Endothelial cell of umbilical vein (primary cell): ENCODE measurements around the gene PRRC2B. TPM values are rescaled to one million over a fixed set of nuclear protein-coding genes. Genes with fewer than 3 reads are reported as not detected.

Experiments used
- BruUV-seq: library from RNA; stranded (reverse); fragments of 400-500 nt; replicated peaks from 2 replicates; lab custom pipeline; 2021; lab: Mats Ljungman, UMichigan
- CTCF ChIA-PET: fragments of 300-600, 350-600 bp; sonication (Branson Sonifier 250); formaldehyde crosslinking; loops from one replicate; lab custom pipeline; 2021; ENCODE audit warnings: antibody characterized with exemption, inconsistent platforms; lab: Charles Lee
- POLR2A ChIA-PET: fragments of 300-600, 350-600 bp; sonication (Branson Sonifier 250); formaldehyde crosslinking; loops from one replicate; lab custom pipeline; 2021; ENCODE audit warnings: antibody characterized with exemption, inconsistent platforms; lab: Charles Lee
- DNase-seq: peaks from one replicate; pipeline ENCODE4 v3.0.0-alpha.2; 2011; ENCODE audit warnings: low read depth, low spot score
- FAIRE-seq: peaks from 2 replicates; lab custom pipeline; 2011; peaks lifted over from hg19 to GRCh38; lab: Jason Lieb, UNC
- H2AFZ ChIP-seq: 2 replicates; pipeline ENCODE4 v1.6.0; 2012; ENCODE audit warnings: low read depth, low read length, control low read depth, inconsistent platforms
- H3K27ac ChIP-seq: 2 replicates; pipeline ENCODE4 v1.5.1; 2011; ENCODE audit warnings: low read depth, mild to moderate bottlenecking, control low read depth, low read length, moderate library complexity; ENCODE audit not compliant: insufficient read depth
- H3K27me3 ChIP-seq, 2 experiments: 2 replicates each; pipeline versions ENCODE4 v1.6.0 to v1.6.1; 2011; ENCODE audit warnings: low read length in 2 of 2, mixed read lengths in 1 of 2; ENCODE audit not compliant: control insufficient read depth in 2 of 2, insufficient read depth in 2 of 2
- H3K36me3 ChIP-seq, 2 experiments: 2 replicates in 1 of 2; 3 replicates in 1 of 2; pipeline ENCODE4 v1.5.1; 2011; ENCODE audit warnings: low read length in 2 of 2, mild to moderate bottlenecking in 1 of 2, moderate library complexity in 1 of 2; ENCODE audit not compliant: control insufficient read depth in 2 of 2, insufficient read depth in 2 of 2; ENCODE audit errors: extremely low read depth in 1 of 2
- H3K4me1 ChIP-seq: 3 replicates; pipeline ENCODE4 v1.5.1; 2011; ENCODE audit warnings: mild to moderate bottlenecking, low read length; ENCODE audit not compliant: control insufficient read depth, insufficient read depth; ENCODE audit errors: extremely low read depth
- H3K4me2 ChIP-seq: 2 replicates; pipeline ENCODE4 v1.6.1; 2011; ENCODE audit warnings: low read length, control low read depth, mixed read lengths; ENCODE audit not compliant: insufficient read depth
- H3K4me3 ChIP-seq, 3 experiments: fragments of 200-600 bp in 1 of 3; sonication (generic), shearing (Covaris generic) in 1 of 3; replicated peaks in 1 of 3; 2 replicates each; pipeline ENCODE4 v1.5.1; 2011 to 2016; ENCODE audit warnings: control low read depth in 3 of 3, low read length in 3 of 3, mild to moderate bottlenecking in 2 of 3, inconsistent platforms in 1 of 3, low read depth in 1 of 3, moderate library complexity in 1 of 3; ENCODE audit not compliant: insufficient read depth in 1 of 3
- H3K79me2 ChIP-seq: 2 replicates; pipeline ENCODE4 v1.6.0; 2012; ENCODE audit warnings: low read length, inconsistent platforms; ENCODE audit not compliant: control insufficient read depth, insufficient read depth
- H3K9ac ChIP-seq: replicated peaks from 2 replicates; pipeline ENCODE3; 2011; ENCODE audit warnings: low read length, control low read depth; ENCODE audit not compliant: insufficient read depth; ENCODE audit errors: extremely low read depth
- H3K9me1 ChIP-seq: replicated peaks from 3 replicates; pipeline ENCODE4 v1.6.0; 2011; ENCODE audit warnings: mild to moderate bottlenecking, low read length; ENCODE audit not compliant: control insufficient read depth, insufficient read depth; ENCODE audit errors: extremely low read depth
- H3K9me3 ChIP-seq: replicated peaks from 2 replicates; pipeline ENCODE4 v1.5.1; 2012; ENCODE audit warnings: low read length, inconsistent platforms; ENCODE audit not compliant: control insufficient read depth, insufficient read depth
- H4K20me1 ChIP-seq: replicated peaks from 2 replicates; pipeline ENCODE3; 2011; ENCODE audit warnings: mild to moderate bottlenecking, low read length; ENCODE audit not compliant: control insufficient read depth, insufficient read depth; ENCODE audit errors: extremely low read depth
- EZH2 ChIP-seq: IDR thresholded peaks from 2 replicates; pipeline ENCODE4 v1.6.1; 2012; ENCODE audit warnings: borderline replicate concordance, low read depth, mild to moderate bottlenecking, moderate library complexity, low read length, inconsistent platforms; ENCODE audit not compliant: severe bottlenecking
- FOS ChIP-seq: IDR thresholded peaks from 2 replicates; pipeline ENCODE4 v1.6.1; 2011; ENCODE audit warnings: mild to moderate bottlenecking, low read length, moderate library complexity, borderline replicate concordance; ENCODE audit not compliant: insufficient read depth
- GATA2 ChIP-seq: IDR thresholded peaks from 2 replicates; pipeline ENCODE4 v1.7.0; 2011; ENCODE audit warnings: low read depth, mild to moderate bottlenecking, moderate library complexity, mixed read lengths, low read length; ENCODE audit not compliant: insufficient read length, insufficient read depth
- JUN ChIP-seq: IDR thresholded peaks from 2 replicates; pipeline ENCODE4 v1.6.1; 2011; ENCODE audit warnings: borderline replicate concordance, low read depth; ENCODE audit not compliant: insufficient read length, insufficient read depth
- MYC ChIP-seq: IDR thresholded peaks from one replicate; pipeline ENCODE4 v1.6.1; 2011; ENCODE audit warnings: mild to moderate bottlenecking, low read depth, low read length
- POLR2A ChIP-seq: IDR thresholded peaks from 2 replicates; pipeline ENCODE4 v1.6.1; 2012; ENCODE audit warnings: low read depth, mild to moderate bottlenecking, control low read depth, low read length
- POLR2AphosphoS5 ChIP-seq: IDR thresholded peaks from 2 replicates; pipeline ENCODE4 v1.6.1; 2012; ENCODE audit warnings: low read depth, mild to moderate bottlenecking, control low read depth, low read length, moderate library complexity; ENCODE audit not compliant: insufficient read depth
- dilution Hi-C: fragments of 300-500 bp; cut with MboI; formaldehyde crosslinking; loops from one replicate; pipeline ENCODE4 v1.15.0; 2019; ENCODE audit warnings: low sequenced_read_pairs; ENCODE audit not compliant: extremely low pct_ligation_motif_present
- intact Hi-C: fragments of 100-400 bp; cut with micrococcal nuclease; formaldehyde crosslinking; loops from one replicate; pipeline ENCODE4 v1.10.0; 2022
- polyA plus RNA-seq, 4 experiments: library from polyadenylated mRNA; depleted of rRNA in 3 of 4; stranded (reverse) in 3 of 4; unstranded in 1 of 4; fragments of >200 nt; gene quantifications; 2 replicates each; pipeline versions ENCODE4 v1.2.1 to v1.2.3, GENCODE V29; 2011 to 2012; ENCODE audit warnings: missing spikeins in 1 of 4
- total RNA-seq: library from RNA; stranded (reverse); gene quantifications from 2 replicates; pipeline ENCODE4 v1.2.3, GENCODE V29; 2021
- TF ChIP-seq, protein P1 (sequence below), 2 donors: IDR thresholded peaks; 1 replicate in 1 of 2; 2 replicates in 1 of 2; pipeline ENCODE4 v1.5.1; 2011; ENCODE audit warnings: low read length in 2 of 2, mild to moderate bottlenecking in 2 of 2, moderate library complexity in 2 of 2, control low read depth in 1 of 2, inconsistent platforms in 1 of 2, low read depth in 1 of 2; ENCODE audit not compliant: insufficient read depth in 1 of 2; ENCODE audit errors: extremely low read depth in 1 of 2
- TF ChIP-seq, protein P2 (sequence below): IDR thresholded peaks from 2 replicates; pipeline ENCODE4 v1.6.1; 2011; ENCODE audit not compliant: insufficient read depth, insufficient read length

PRRC2B gene
- total and polyA plus RNA-seq, 2 donors (not counting 3 experiments of a cell fraction or from before 2014, with no cell fraction given), result 35.6 to 256 TPM

DNA sequence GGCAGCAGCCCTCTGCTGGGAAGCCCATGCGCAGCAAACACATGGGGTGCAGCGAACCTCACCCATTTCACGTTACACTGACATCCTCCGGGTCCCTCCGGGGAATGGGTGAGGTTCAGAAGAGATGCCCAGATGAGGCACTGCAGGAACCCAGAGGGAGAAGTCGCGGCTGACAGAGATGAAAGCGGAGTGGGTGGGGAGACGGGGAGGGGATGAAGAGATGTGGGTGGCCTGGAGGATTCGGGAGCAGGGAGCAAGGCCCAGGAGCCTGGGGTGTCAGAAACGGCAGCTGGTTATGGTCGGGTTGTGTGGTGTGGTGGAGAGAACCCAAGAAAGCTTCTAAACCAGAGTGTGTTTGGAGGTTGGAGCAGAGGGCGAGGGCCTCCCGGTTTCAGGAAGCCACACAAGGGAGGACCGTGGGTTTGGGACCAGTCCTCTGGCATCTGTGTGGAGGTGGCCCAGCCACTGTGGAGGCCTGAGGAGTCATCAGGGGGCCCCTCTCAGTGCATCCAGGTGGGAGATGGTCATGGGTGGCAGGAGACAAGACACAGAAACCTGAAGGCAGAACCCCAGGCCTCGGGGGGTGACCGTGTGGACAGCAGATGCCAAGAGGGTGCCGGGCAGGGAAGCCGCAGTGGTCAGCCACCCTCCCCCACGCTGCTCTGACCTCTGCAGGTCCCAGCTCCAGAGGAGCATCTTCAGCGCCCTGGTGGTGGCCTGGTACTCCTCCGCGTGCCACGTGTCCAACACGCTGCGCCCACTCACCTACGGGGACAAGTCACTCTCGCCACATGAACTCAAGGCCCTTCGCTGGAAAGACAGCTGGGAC, 128.6 kb downstream of the PRRC2B start:
- ChIA-PET POLR2A (no interaction called here), CTCF (no interaction called here)
- FAIRE-seq, result no peak
- Histone ChIP-seq H3K79me2 (no peaks in the 10 kb centered on the region), H3K9ac (no peak overlapping the region), H2AFZ (no peak overlapping the region), H3K27me3 (no peaks in the 10 kb centered on the region), H3K4me2 (no peak overlapping the region), H3K4me3 (no peak overlapping the region), H3K4me1 (no peaks in the 10 kb centered on the region), H3K9me3 (no peaks in the 10 kb centered on the region), H3K27ac (no peak overlapping the region), H3K36me3 (peaks cover 14 to 59% of the 10 kb centered on the region in 2 experiments), H4K20me1 (no peaks in the 10 kb centered on the region), H3K9me1 (no peaks in the 10 kb centered on the region)
- BruUV-seq, result no TSS peak
- dilution Hi-C loops (no loop called here), intact Hi-C loops (no loop called here)
- no peak for DNase-seq
- TF ChIP-seq GATA2 (no peak), POLR2AphosphoS5 (peak; percentile 14)

DNA sequence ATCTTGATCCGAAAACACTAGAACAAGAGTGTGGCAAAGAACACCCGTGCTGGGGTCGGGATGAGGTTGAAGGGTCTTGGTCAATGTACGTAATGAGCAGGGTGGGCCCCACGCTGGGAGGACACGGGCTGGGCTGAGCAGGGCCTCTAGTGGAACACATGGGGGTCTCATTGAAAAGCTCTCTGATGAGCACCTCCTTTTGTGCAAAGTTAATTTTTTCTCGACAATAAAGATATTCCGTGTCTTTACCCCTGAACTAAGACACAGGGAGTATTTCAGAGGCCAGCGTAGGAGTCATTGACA, 129.2 kb downstream of the PRRC2B start:
- DNase-seq (no peak), FAIRE-seq (no peak)
- Histone ChIP-seq H3K27ac (no peak overlapping the region), H3K9ac (no peak overlapping the region), H3K79me2 (no peaks in the 10 kb centered on the region), H3K4me1 (no peaks in the 10 kb centered on the region), H3K4me3 (no peak overlapping the region), H2AFZ (no peak overlapping the region), H3K9me3 (no peaks in the 10 kb centered on the region), H3K4me2 (no peak overlapping the region), H3K36me3 (peaks cover 14 to 54% of the 10 kb centered on the region in 2 experiments), H3K9me1 (no peaks in the 10 kb centered on the region), H4K20me1 (no peaks in the 10 kb centered on the region), H3K27me3 (no peaks in the 10 kb centered on the region)
- POLR2A ChIA-PET, result no interaction called here
- BruUV-seq, result no TSS peak
- CTCF ChIA-PET, result no interaction called here
- intact Hi-C loops (no loop called here), dilution Hi-C loops (no loop called here)
- TF ChIP-seq GATA2, result no peak
- TF ChIP-seq, protein P1, sequence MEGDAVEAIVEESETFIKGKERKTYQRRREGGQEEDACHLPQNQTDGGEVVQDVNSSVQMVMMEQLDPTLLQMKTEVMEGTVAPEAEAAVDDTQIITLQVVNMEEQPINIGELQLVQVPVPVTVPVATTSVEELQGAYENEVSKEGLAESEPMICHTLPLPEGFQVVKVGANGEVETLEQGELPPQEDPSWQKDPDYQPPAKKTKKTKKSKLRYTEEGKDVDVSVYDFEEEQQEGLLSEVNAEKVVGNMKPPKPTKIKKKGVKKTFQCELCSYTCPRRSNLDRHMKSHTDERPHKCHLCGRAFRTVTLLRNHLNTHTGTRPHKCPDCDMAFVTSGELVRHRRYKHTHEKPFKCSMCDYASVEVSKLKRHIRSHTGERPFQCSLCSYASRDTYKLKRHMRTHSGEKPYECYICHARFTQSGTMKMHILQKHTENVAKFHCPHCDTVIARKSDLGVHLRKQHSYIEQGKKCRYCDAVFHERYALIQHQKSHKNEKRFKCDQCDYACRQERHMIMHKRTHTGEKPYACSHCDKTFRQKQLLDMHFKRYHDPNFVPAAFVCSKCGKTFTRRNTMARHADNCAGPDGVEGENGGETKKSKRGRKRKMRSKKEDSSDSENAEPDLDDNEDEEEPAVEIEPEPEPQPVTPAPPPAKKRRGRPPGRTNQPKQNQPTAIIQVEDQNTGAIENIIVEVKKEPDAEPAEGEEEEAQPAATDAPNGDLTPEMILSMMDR (IDR thresholded peaks at IDR 0.05; ENCODE audit: extremely low read depth in 1 of 2, insufficient read depth in 1 of 2, low read depth in 1 of 2, low read length in 2 of 2), result no peak
- TF ChIP-seq POLR2A, result no peak
- no peak for TF ChIP-seq EZH2
- TF ChIP-seq MYC, result no peak
- TF ChIP-seq JUN, result no peak
- TF ChIP-seq POLR2AphosphoS5, result no peak
- no peak for TF ChIP-seq FOS
- TF ChIP-seq, protein P2, sequence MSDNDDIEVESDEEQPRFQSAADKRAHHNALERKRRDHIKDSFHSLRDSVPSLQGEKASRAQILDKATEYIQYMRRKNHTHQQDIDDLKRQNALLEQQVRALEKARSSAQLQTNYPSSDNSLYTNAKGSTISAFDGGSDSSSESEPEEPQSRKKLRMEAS, result no peak
